ENCODE results near the gene SLC3A2.
"Not testable (repeated sequence)": the region's sequence is repeated elsewhere in the genome, so short reads cannot be mapped to it uniquely, and the experiment has no call there.

SLC3A2 gene

GRCh38 chr11:62861564-62862192 lies 19.0 kb upstream of the SLC3A2 start:
- H3K9me3 ChIP-seq (ENCODE audit: control insufficient read depth, insufficient read depth, low read length); H3K4me1 ChIP-seq (ENCODE audit: control insufficient read depth, insufficient read depth, low read length); DNase-seq (ENCODE audit: low read depth, low spot score); H3K36me3 ChIP-seq (ENCODE audit: control insufficient read depth, insufficient read depth, low read length); H3K27ac ChIP-seq (ENCODE audit: low read length); H3K4me3 ChIP-seq (ENCODE audit: low read length); H3K27me3 ChIP-seq (ENCODE audit: control insufficient read depth, insufficient read depth, low read length): not testable (repeated sequence)
- no CpG with 5 or more reads among the region's 16 CpGs for whole genome bisulfite sequencing (ENCODE audit: insufficient coverage, insufficient read length)

- no peaks in the 10 kb centered on the region for H3K9me3 ChIP-seq (ENCODE audit: control insufficient read depth, insufficient read depth, low read length)
- H3K27ac ChIP-seq (ENCODE audit: low read length), result no peak overlapping the region
- DNase-seq (ENCODE audit: low read depth, low spot score), result no peak
- no peaks in the 10 kb centered on the region for H3K27me3 ChIP-seq (ENCODE audit: control insufficient read depth, insufficient read depth, low read length)
- H3K4me3 ChIP-seq (ENCODE audit: low read length), result no peak overlapping the region
- no CpG with 5 or more reads among the region's 4 CpGs for WGBS (ENCODE audit: insufficient coverage, insufficient read length)
- H3K36me3 ChIP-seq (ENCODE audit: control insufficient read depth, insufficient read depth, low read length), result 0 out of 2 replicates have a peak, but pooled peaks cover 4% of the 10 kb centered on the region
- no peaks in the 10 kb centered on the region; the same call in 1 of the 2 replicates for H3K4me1 ChIP-seq (ENCODE audit: control insufficient read depth, insufficient read depth, low read length)
Measured at GRCh38 chr11:62863687-62864335, 16.9 kb upstream of the SLC3A2 start.

GRCh38 chr11:62865635-62866034 lies 15.1 kb upstream of the SLC3A2 start:
- no peaks in the 10 kb centered on the region for H3K9me3 ChIP-seq (ENCODE audit: control insufficient read depth, insufficient read depth, low read length)
- 0 out of 2 replicates have a peak, but pooled peaks cover 4% of the 10 kb centered on the region for H3K36me3 ChIP-seq (ENCODE audit: control insufficient read depth, insufficient read depth, low read length)
- WGBS (ENCODE audit: insufficient coverage, insufficient read length), result no CpG with 5 or more reads among the region's 6 CpGs
- DNase-seq (ENCODE audit: low read depth, low spot score), result no peak
- H3K4me3 ChIP-seq (ENCODE audit: low read length), result no peak overlapping the region
- H3K27me3 ChIP-seq (ENCODE audit: control insufficient read depth, insufficient read depth, low read length), result no peaks in the 10 kb centered on the region
- H3K4me1 ChIP-seq (ENCODE audit: control insufficient read depth, insufficient read depth, low read length), result no peaks in the 10 kb centered on the region
- H3K27ac ChIP-seq (ENCODE audit: low read length), result no peak overlapping the region

GRCh38 chr11:62874851-62875250 lies 5.8 kb upstream of the SLC3A2 start:
- no peaks in the 10 kb centered on the region for H3K9me3 ChIP-seq (ENCODE audit: control insufficient read depth, insufficient read depth, low read length)
- DNase-seq (ENCODE audit: low read depth, low spot score), result no peak
- no peaks in the 10 kb centered on the region for H3K27me3 ChIP-seq (ENCODE audit: control insufficient read depth, insufficient read depth, low read length)
- H3K4me1 ChIP-seq (ENCODE audit: control insufficient read depth, insufficient read depth, low read length), result peaks cover 3% of the 10 kb centered on the region; the same call in 1 of the 2 replicates
- no peak overlapping the region for H3K4me3 ChIP-seq (ENCODE audit: low read length)
- WGBS (ENCODE audit: insufficient coverage, insufficient read length), result no CpG with 5 or more reads among the region's 7 CpGs
- H3K27ac ChIP-seq (ENCODE audit: low read length), result no peak overlapping the region
- H3K36me3 ChIP-seq (ENCODE audit: control insufficient read depth, insufficient read depth, low read length), result peaks cover 18% of the 10 kb centered on the region; the same call in 1 of the 2 replicates

- Histone ChIP-seq H3K9me3 (ENCODE audit: control insufficient read depth, insufficient read depth, low read length) (no peaks in the 10 kb centered on the region), H3K27me3 (ENCODE audit: control insufficient read depth, insufficient read depth, low read length) (no peaks in the 10 kb centered on the region), H3K36me3 (ENCODE audit: control insufficient read depth, insufficient read depth, low read length) (peaks cover 20% of the 10 kb centered on the region; the same call in 1 of the 2 replicates), H3K27ac (ENCODE audit: low read length) (no peak overlapping the region), H3K4me3 (ENCODE audit: low read length) (no peak overlapping the region), H3K4me1 (ENCODE audit: control insufficient read depth, insufficient read depth, low read length) (peaks cover 3% of the 10 kb centered on the region; the same call in 1 of the 2 replicates)
- no CpG with 5 or more reads among the region's 7 CpGs for WGBS (ENCODE audit: insufficient coverage, insufficient read length)
- DNase-seq (ENCODE audit: low read depth, low spot score), result no peak
Measured at GRCh38 chr11:62875698-62876478, 4.8 kb upstream of the SLC3A2 start.

- Histone ChIP-seq H3K9me3 (ENCODE audit: control insufficient read depth, insufficient read depth, low read length) (no peaks in the 10 kb centered on the region), H3K27ac (ENCODE audit: low read length) (no peak overlapping the region), H3K4me3 (ENCODE audit: low read length) (no peak overlapping the region), H3K4me1 (ENCODE audit: control insufficient read depth, insufficient read depth, low read length) (peaks cover 3% of the 10 kb centered on the region; the same call in 1 of the 2 replicates), H3K36me3 (ENCODE audit: control insufficient read depth, insufficient read depth, low read length) (peaks cover 22% of the 10 kb centered on the region; the same call in 1 of the 2 replicates), H3K27me3 (ENCODE audit: control insufficient read depth, insufficient read depth, low read length) (no peaks in the 10 kb centered on the region)
- no peak for DNase-seq (ENCODE audit: low read depth, low spot score)
- WGBS (ENCODE audit: insufficient coverage, insufficient read length), result no CpG with 5 or more reads among the region's 6 CpGs
Measured at GRCh38 chr11:62876712-62877111, 4.0 kb upstream of the SLC3A2 start.

- no peak for DNase-seq (ENCODE audit: low read depth, low spot score)
- peaks cover 26% of the 10 kb centered on the region; the same call in 1 of the 2 replicates for H3K36me3 ChIP-seq (ENCODE audit: control insufficient read depth, insufficient read depth, low read length)
- no peaks in the 10 kb centered on the region for H3K27me3 ChIP-seq (ENCODE audit: control insufficient read depth, insufficient read depth, low read length)
- no CpG with 5 or more reads among the region's 7 CpGs for WGBS (ENCODE audit: insufficient coverage, insufficient read length)
- H3K4me3 ChIP-seq (ENCODE audit: low read length), result no peak overlapping the region
- H3K9me3 ChIP-seq (ENCODE audit: control insufficient read depth, insufficient read depth, low read length), result no peaks in the 10 kb centered on the region
- peaks cover 3% of the 10 kb centered on the region; the same call in 1 of the 2 replicates for H3K4me1 ChIP-seq (ENCODE audit: control insufficient read depth, insufficient read depth, low read length)
- no peak overlapping the region for H3K27ac ChIP-seq (ENCODE audit: low read length)
Measured at GRCh38 chr11:62879235-62879978, 1.3 kb upstream of the SLC3A2 start.

GRCh38 chr11:62880231-62880802 lies 379 bp upstream of the SLC3A2 start:
- Histone ChIP-seq H3K36me3 (ENCODE audit: control insufficient read depth, insufficient read depth, low read length) (peaks cover 33% of the 10 kb centered on the region), H3K4me1 (ENCODE audit: control insufficient read depth, insufficient read depth, low read length) (peaks cover 3% of the 10 kb centered on the region; the same call in 1 of the 2 replicates), H3K27me3 (ENCODE audit: control insufficient read depth, insufficient read depth, low read length) (no peaks in the 10 kb centered on the region), H3K4me3 (ENCODE audit: low read length) (peak overlapping the region; percentile 77; the same call in 1 of the 2 replicates), H3K27ac (ENCODE audit: low read length) (no peak overlapping the region), H3K9me3 (ENCODE audit: control insufficient read depth, insufficient read depth, low read length) (no peaks in the 10 kb centered on the region)
- WGBS (ENCODE audit: insufficient coverage, insufficient read length), result no CpG with 5 or more reads among the region's 16 CpGs
- no peak for DNase-seq (ENCODE audit: low read depth, low spot score)

GRCh38 chr11:62881579-62882430 lies 1.1 kb downstream of the SLC3A2 start:
- Histone ChIP-seq H3K9me3 (ENCODE audit: control insufficient read depth, insufficient read depth, low read length) (no peaks in the 10 kb centered on the region), H3K4me1 (ENCODE audit: control insufficient read depth, insufficient read depth, low read length) (peaks cover 3% of the 10 kb centered on the region; the same call in 1 of the 2 replicates), H3K36me3 (ENCODE audit: control insufficient read depth, insufficient read depth, low read length) (peaks cover 43% of the 10 kb centered on the region), H3K4me3 (ENCODE audit: low read length) (peak overlapping the region; percentile 77; the same call in 1 of the 2 replicates), H3K27me3 (ENCODE audit: control insufficient read depth, insufficient read depth, low read length) (no peaks in the 10 kb centered on the region), H3K27ac (ENCODE audit: low read length) (no peak overlapping the region)
- DNase-seq (ENCODE audit: low read depth, low spot score), result no peak
- no CpG with 5 or more reads among the region's 21 CpGs for WGBS (ENCODE audit: insufficient coverage, insufficient read length)
